Keratinocyte (primary cell): ENCODE results near the gene MAPK4. TPM values are rescaled to one million over a fixed set of nuclear protein-coding genes. Genes with fewer than 3 reads are reported as not detected.
"Not testable (repeated sequence)": the region's sequence is repeated elsewhere in the genome, so short reads cannot be mapped to it uniquely, and the experiment has no call there.

Experiments used
- DNase-seq: peaks from one replicate; pipeline ENCODE4 v3.0.0-alpha.2; 2011; ENCODE audit warnings: low read depth, missing footprints, low spot score
- FAIRE-seq: peaks from 2 replicates; lab custom pipeline; 2011; peaks lifted over from hg19 to GRCh38; lab: Jason Lieb, UNC
- H2AFZ ChIP-seq: 2 replicates; pipeline ENCODE4 v1.6.0; 2012; ENCODE audit warnings: low read length, control low read depth, inconsistent platforms; ENCODE audit not compliant: control insufficient read depth
- H3K27ac ChIP-seq: 2 replicates; pipeline ENCODE4 v1.5.1; 2011; ENCODE audit warnings: low read length; ENCODE audit not compliant: control insufficient read depth, insufficient read depth
- H3K27me3 ChIP-seq: 3 replicates; pipeline ENCODE4 v1.6.0; 2011; ENCODE audit warnings: low read length; ENCODE audit not compliant: control insufficient read depth, insufficient read depth; ENCODE audit errors: extremely low read depth
- H3K36me3 ChIP-seq, 2 experiments: 2 replicates in 1 of 2; 3 replicates in 1 of 2; pipeline ENCODE4 v1.5.1; 2011; ENCODE audit warnings: low read length in 2 of 2, mild to moderate bottlenecking in 1 of 2; ENCODE audit not compliant: control insufficient read depth in 2 of 2, insufficient read depth in 2 of 2; ENCODE audit errors: extremely low read depth in 1 of 2
- H3K4me1 ChIP-seq: 3 replicates; pipeline ENCODE4 v1.5.1; 2011; ENCODE audit warnings: low read length; ENCODE audit not compliant: control insufficient read depth, insufficient read depth; ENCODE audit errors: extremely low read depth
- H3K4me2 ChIP-seq: 3 replicates; pipeline ENCODE4 v1.6.0; 2011; ENCODE audit warnings: low read depth, low read length; ENCODE audit not compliant: control insufficient read depth, insufficient read depth; ENCODE audit errors: extremely low read depth
- H3K4me3 ChIP-seq, 3 experiments: fragments of 200-600 bp in 1 of 3; sonication (generic) in 1 of 3; 2 replicates in 2 of 3; 3 replicates in 1 of 3; pipeline ENCODE4 v1.5.1; 2011 to 2016; ENCODE audit warnings: low read length in 3 of 3, mild to moderate bottlenecking in 3 of 3, control low read depth in 2 of 3, inconsistent platforms in 1 of 3, low read depth in 1 of 3, mixed read lengths in 1 of 3, mixed run types in 1 of 3, moderate library complexity in 1 of 3; ENCODE audit not compliant: control insufficient read depth in 2 of 3, insufficient read depth in 2 of 3; ENCODE audit errors: extremely low read depth in 1 of 3
- H3K79me2 ChIP-seq: 2 replicates; pipeline ENCODE4 v1.6.0; 2012; ENCODE audit warnings: low read length; ENCODE audit not compliant: control insufficient read depth, insufficient read depth
- H3K9ac ChIP-seq: 3 replicates; pipeline ENCODE4 v1.6.0; 2011; ENCODE audit warnings: low read length; ENCODE audit not compliant: control insufficient read depth, insufficient read depth; ENCODE audit errors: extremely low read depth
- H3K9me1 ChIP-seq: 3 replicates; pipeline ENCODE4 v1.6.0; 2011; ENCODE audit warnings: low read length; ENCODE audit not compliant: control insufficient read depth, insufficient read depth; ENCODE audit errors: extremely low read depth
- H3K9me3 ChIP-seq: 2 replicates; pipeline ENCODE4 v1.5.1; 2012; ENCODE audit warnings: low read depth, low read length; ENCODE audit not compliant: control insufficient read depth
- H4K20me1 ChIP-seq: 3 replicates; pipeline ENCODE4 v1.6.0; 2011; ENCODE audit warnings: low read length; ENCODE audit not compliant: control insufficient read depth, insufficient read depth; ENCODE audit errors: extremely low read depth
- EZH2 ChIP-seq: IDR thresholded peaks from one replicate; pipeline ENCODE4 v1.6.1; 2012; ENCODE audit warnings: inconsistent platforms, mild to moderate bottlenecking, low read length, moderate library complexity
- dilution Hi-C: fragments of 300-500 bp; cut with MboI; formaldehyde crosslinking; loops from one replicate; pipeline ENCODE4 v1.7.0; 2020; ENCODE audit warnings: low sequenced_read_pairs; ENCODE audit not compliant: extremely low pct_ligation_motif_present
- polyA plus RNA-seq, 5 experiments: library from polyadenylated mRNA; depleted of rRNA in 3 of 5; stranded (reverse) in 3 of 5; stranded (forward) in 1 of 5; unstranded in 1 of 5; fragments of >200 nt; gene quantifications; 1 replicate in 1 of 5; 2 replicates in 3 of 5; 3 replicates in 1 of 5; pipeline versions ENCODE4 v1.2.1 to v1.2.3, GENCODE V29; 2011 to 2012; ENCODE audit warnings: missing spikeins in 2 of 5, low read depth in 1 of 5, low replicate concordance in 1 of 5
- TF ChIP-seq, protein P1 (sequence below), 3 experiments: IDR thresholded peaks in 1 of 3; conservative IDR thresholded peaks in 1 of 3; optimal IDR thresholded peaks in 1 of 3; 2 replicates in 2 of 3; 3 replicates in 1 of 3; pipeline versions ENCODE3 to v1.5.1; 2011; ENCODE audit warnings: low read length in 3 of 3, mild to moderate bottlenecking in 3 of 3, moderate library complexity in 2 of 3, control low read depth in 1 of 3, inconsistent platforms in 1 of 3; ENCODE audit not compliant: insufficient read depth in 2 of 3; ENCODE audit errors: extremely low read depth in 1 of 3

MAPK4 gene
- polyA plus RNA-seq, 1 donor (not counting 4 experiments of a cell fraction or from before 2014, with no cell fraction given), result not detected

DNA sequence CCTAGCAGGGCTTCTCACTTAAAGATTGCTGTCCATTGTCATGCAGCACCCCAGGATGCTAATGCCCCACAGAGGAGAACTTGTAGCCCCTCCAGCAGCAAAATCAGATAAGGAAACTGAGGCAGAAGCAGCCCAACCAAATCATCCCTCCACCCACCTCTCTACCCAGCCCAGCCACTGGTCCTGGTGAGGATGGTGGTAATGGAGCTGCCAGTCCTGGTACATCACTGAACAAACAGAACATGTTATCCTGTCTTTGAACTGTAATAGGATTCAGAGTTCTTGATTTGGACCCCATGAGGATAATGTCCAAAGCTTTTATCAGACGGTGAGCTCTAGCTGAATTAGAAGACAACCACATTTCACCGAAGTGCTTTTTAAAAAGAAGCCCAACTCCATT is 146.8 kb downstream of the MAPK4 start:
- Histone ChIP-seq H3K9me3 (no peaks in the 10 kb centered on the region), H3K4me3 (no peak overlapping the region), H4K20me1 (no peaks in the 10 kb centered on the region), H3K27me3 (peaks cover 10% of the 10 kb centered on the region), H3K79me2 (no peaks in the 10 kb centered on the region), H3K9me1 (no peaks in the 10 kb centered on the region), H3K4me2 (no peak overlapping the region), H3K27ac (no peak overlapping the region), H3K4me1 (no peaks in the 10 kb centered on the region), H2AFZ (no peak overlapping the region), H3K9ac (no peak overlapping the region), H3K36me3 (no peaks in the 10 kb centered on the region)
- dilution Hi-C loops, result no loop called here
- TF ChIP-seq, protein P1, sequence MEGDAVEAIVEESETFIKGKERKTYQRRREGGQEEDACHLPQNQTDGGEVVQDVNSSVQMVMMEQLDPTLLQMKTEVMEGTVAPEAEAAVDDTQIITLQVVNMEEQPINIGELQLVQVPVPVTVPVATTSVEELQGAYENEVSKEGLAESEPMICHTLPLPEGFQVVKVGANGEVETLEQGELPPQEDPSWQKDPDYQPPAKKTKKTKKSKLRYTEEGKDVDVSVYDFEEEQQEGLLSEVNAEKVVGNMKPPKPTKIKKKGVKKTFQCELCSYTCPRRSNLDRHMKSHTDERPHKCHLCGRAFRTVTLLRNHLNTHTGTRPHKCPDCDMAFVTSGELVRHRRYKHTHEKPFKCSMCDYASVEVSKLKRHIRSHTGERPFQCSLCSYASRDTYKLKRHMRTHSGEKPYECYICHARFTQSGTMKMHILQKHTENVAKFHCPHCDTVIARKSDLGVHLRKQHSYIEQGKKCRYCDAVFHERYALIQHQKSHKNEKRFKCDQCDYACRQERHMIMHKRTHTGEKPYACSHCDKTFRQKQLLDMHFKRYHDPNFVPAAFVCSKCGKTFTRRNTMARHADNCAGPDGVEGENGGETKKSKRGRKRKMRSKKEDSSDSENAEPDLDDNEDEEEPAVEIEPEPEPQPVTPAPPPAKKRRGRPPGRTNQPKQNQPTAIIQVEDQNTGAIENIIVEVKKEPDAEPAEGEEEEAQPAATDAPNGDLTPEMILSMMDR (optimal IDR thresholded peaks at IDR 0.05 in 1 of 3, IDR thresholded peaks at IDR 0.05 in 1 of 3, conservative IDR thresholded peaks at IDR 0.05 in 1 of 3; ENCODE audit: extremely low read depth in 1 of 3, insufficient read depth in 2 of 3, low read length in 3 of 3), result no peak
- TF ChIP-seq EZH2, result no peak
- FAIRE-seq (no peak), DNase-seq (no peak)

GRCh38 chr18:50707297-50707696 is 147.4 kb downstream of the MAPK4 start:
- DNase-seq, H3K4me3 ChIP-seq, H3K4me1 ChIP-seq, dilution Hi-C loops, H3K9ac ChIP-seq, H3K9me3 ChIP-seq, H3K27ac ChIP-seq, H3K9me1 ChIP-seq, H2AFZ ChIP-seq, H3K79me2 ChIP-seq, H3K4me2 ChIP-seq, FAIRE-seq, H4K20me1 ChIP-seq, H3K36me3 ChIP-seq: not testable (repeated sequence)
- peaks cover 12% of the 10 kb centered on the region for H3K27me3 ChIP-seq

DNA sequence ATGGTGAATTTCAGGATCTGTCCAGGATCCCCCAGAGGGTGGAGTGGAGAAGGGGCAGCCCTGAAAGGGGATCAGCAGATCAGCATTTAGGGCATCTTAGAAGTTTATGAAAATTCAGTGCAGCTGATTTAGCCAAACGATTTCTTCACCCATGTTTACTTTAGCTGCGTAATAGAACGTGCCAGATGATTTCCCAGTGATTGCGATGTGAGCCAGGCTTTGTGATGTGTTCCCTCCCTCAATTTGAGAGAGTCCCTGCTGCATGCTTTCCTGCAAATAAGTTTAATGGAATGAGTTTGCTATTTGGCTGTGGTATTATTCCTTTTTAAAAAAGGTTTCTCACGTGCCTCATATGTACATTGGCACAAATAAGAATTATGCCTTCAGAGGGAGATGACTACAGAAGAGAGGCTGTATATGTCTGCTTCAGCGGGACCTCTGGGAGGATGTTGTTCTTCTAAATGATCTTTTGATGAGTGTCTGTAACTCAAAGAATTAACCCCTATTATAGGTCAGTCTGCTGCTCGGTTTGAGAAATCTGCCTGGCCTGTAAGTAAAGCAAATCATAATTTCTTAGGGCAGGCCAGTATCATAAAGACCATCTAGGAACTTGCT is 148.1 kb downstream of the MAPK4 start:
- no peak overlapping the region for H3K4me3 ChIP-seq
- H3K4me1 ChIP-seq, result no peaks in the 10 kb centered on the region
- no peaks in the 10 kb centered on the region for H3K36me3 ChIP-seq
- no peak for FAIRE-seq
- H3K27me3 ChIP-seq, result peaks cover 11% of the 10 kb centered on the region
- no peak for DNase-seq
- no peak overlapping the region for H3K9ac ChIP-seq
- no peaks in the 10 kb centered on the region for H3K79me2 ChIP-seq
- H4K20me1 ChIP-seq, result no peaks in the 10 kb centered on the region
- no peaks in the 10 kb centered on the region for H3K9me3 ChIP-seq
- no peak for TF ChIP-seq EZH2
- TF ChIP-seq, protein P1 (optimal IDR thresholded peaks at IDR 0.05 in 1 of 3, IDR thresholded peaks at IDR 0.05 in 1 of 3, conservative IDR thresholded peaks at IDR 0.05 in 1 of 3; ENCODE audit: extremely low read depth in 1 of 3, insufficient read depth in 2 of 3, low read length in 3 of 3), result no peak
- H3K9me1 ChIP-seq, result no peaks in the 10 kb centered on the region
- no peak overlapping the region for H3K4me2 ChIP-seq
- H2AFZ ChIP-seq, result no peak overlapping the region
- no peak overlapping the region for H3K27ac ChIP-seq
- dilution Hi-C loops, result no loop called here
